BLaER1 (cell line): ENCODE measurements around the gene KLK12.

Experiments
- H3K27ac ChIP-seq: shearing (Covaris generic); formaldehyde crosslinking; 2 replicates; pipeline ENCODE4 v1.8.1; 2022
- H3K27me3 ChIP-seq: shearing (Covaris generic); formaldehyde crosslinking; 2 replicates; pipeline ENCODE4 v1.8.1; 2022
- H3K36me3 ChIP-seq: shearing (Covaris generic); formaldehyde crosslinking; 2 replicates; pipeline ENCODE4 v1.8.1; 2022
- H3K4me1 ChIP-seq: shearing (Covaris generic); formaldehyde crosslinking; 2 replicates; pipeline ENCODE4 v1.8.1; 2022
- H3K4me2 ChIP-seq: shearing (Covaris generic); formaldehyde crosslinking; 2 replicates; pipeline ENCODE4 v1.8.1; 2022
- H3K4me3 ChIP-seq: shearing (Covaris generic); formaldehyde crosslinking; 2 replicates; pipeline ENCODE4 v1.8.1; 2022
- H3K9ac ChIP-seq: shearing (Covaris generic); formaldehyde crosslinking; 2 replicates; pipeline ENCODE4 v1.8.1; 2022
- H3K9me3 ChIP-seq: shearing (Covaris generic); formaldehyde crosslinking; 2 replicates; pipeline ENCODE4 v1.8.1; 2022
- H4K20me1 ChIP-seq: shearing (Covaris generic); formaldehyde crosslinking; 2 replicates; pipeline ENCODE4 v1.8.1; 2022
- Cebpa-rat ChIP-seq: shearing (Covaris generic); IDR thresholded peaks from 2 replicates; pipeline ENCODE4 v1.8.1; 2022

KLK12 gene

GRCh38 chr19:51059715-51060114, 24.9 kb upstream of the KLK12 start:
- H3K4me2 ChIP-seq = no peak overlapping the region
- H3K4me1 ChIP-seq = no peaks in the 10 kb centered on the region
- H4K20me1 ChIP-seq = no peaks in the 10 kb centered on the region
- no peaks in the 10 kb centered on the region for H3K36me3 ChIP-seq
- no peak overlapping the region for H3K27ac ChIP-seq
- H3K4me3 ChIP-seq = no peak overlapping the region
- no peak overlapping the region for H3K9ac ChIP-seq
- no peak for TF ChIP-seq Cebpa-rat
- no peaks in the 10 kb centered on the region for H3K27me3 ChIP-seq
- no peaks in the 10 kb centered on the region for H3K9me3 ChIP-seq

- Histone ChIP-seq H3K9ac (no peak overlapping the region), H3K9me3 (no peaks in the 10 kb centered on the region), H3K4me3 (no peak overlapping the region), H3K4me1 (no peaks in the 10 kb centered on the region), H3K36me3 (no peaks in the 10 kb centered on the region), H4K20me1 (no peaks in the 10 kb centered on the region), H3K27me3 (no peaks in the 10 kb centered on the region), H3K27ac (no peak overlapping the region), H3K4me2 (no peak overlapping the region)
- TF ChIP-seq Cebpa-rat = no peak
Measured at GRCh38 chr19:51055866-51056265, 21.1 kb upstream of the KLK12 start.

GRCh38 chr19:51047031-51047335, 12.2 kb upstream of the KLK12 start:
- H3K4me3 ChIP-seq = no peak overlapping the region
- no peak overlapping the region for H3K9ac ChIP-seq
- TF ChIP-seq Cebpa-rat = no peak
- no peak overlapping the region for H3K4me2 ChIP-seq
- H4K20me1 ChIP-seq = no peaks in the 10 kb centered on the region
- no peaks in the 10 kb centered on the region for H3K4me1 ChIP-seq
- peaks cover 7% of the 10 kb centered on the region; the same call in 1 of the 2 replicates for H3K9me3 ChIP-seq
- no peak overlapping the region for H3K27ac ChIP-seq
- H3K36me3 ChIP-seq = no peaks in the 10 kb centered on the region
- H3K27me3 ChIP-seq = no peaks in the 10 kb centered on the region

- Histone ChIP-seq H3K9me3 (peaks cover under 1% of the 10 kb centered on the region; the same call in 1 of the 2 replicates), H3K4me2 (no peak overlapping the region), H3K9ac (no peak overlapping the region), H3K27me3 (no peaks in the 10 kb centered on the region), H3K27ac (no peak overlapping the region), H3K4me1 (no peaks in the 10 kb centered on the region), H3K36me3 (no peaks in the 10 kb centered on the region), H3K4me3 (no peak overlapping the region), H4K20me1 (no peaks in the 10 kb centered on the region)
- no peak for TF ChIP-seq Cebpa-rat
Measured at GRCh38 chr19:51044327-51044726, 9.5 kb upstream of the KLK12 start.

- Histone ChIP-seq H3K9ac (no peak overlapping the region), H3K4me2 (no peak overlapping the region)
- TF ChIP-seq Cebpa-rat = no peak
Measured at GRCh38 chr19:51043497-51043896, 8.7 kb upstream of the KLK12 start.

GRCh38 chr19:51040151-51040550, 5.3 kb upstream of the KLK12 start:
- Histone ChIP-seq H4K20me1 (no peaks in the 10 kb centered on the region), H3K9me3 (no peaks in the 10 kb centered on the region), H3K4me3 (no peak overlapping the region), H3K4me1 (no peaks in the 10 kb centered on the region), H3K27me3 (no peaks in the 10 kb centered on the region), H3K27ac (no peak overlapping the region), H3K4me2 (no peak overlapping the region), H3K36me3 (no peaks in the 10 kb centered on the region), H3K9ac (no peak overlapping the region)
- TF ChIP-seq Cebpa-rat = no peak

More at GRCh38 chr19:51043497-51043896, 8.7 kb upstream of the KLK12 start:
- no peaks in the 10 kb centered on the region for H3K36me3 ChIP-seq
- H4K20me1 ChIP-seq = no peaks in the 10 kb centered on the region
- H3K9me3 ChIP-seq = no peaks in the 10 kb centered on the region
- H3K27ac ChIP-seq = no peak overlapping the region
- H3K27me3 ChIP-seq = no peaks in the 10 kb centered on the region
- no peaks in the 10 kb centered on the region for H3K4me1 ChIP-seq
- no peak overlapping the region for H3K4me3 ChIP-seq

GRCh38 chr19:51036519-51036918, 1.7 kb upstream of the KLK12 start:
- Histone ChIP-seq H3K9me3 (no peaks in the 10 kb centered on the region), H3K4me3 (no peak overlapping the region), H3K27me3 (no peaks in the 10 kb centered on the region), H3K4me2 (no peak overlapping the region), H3K9ac (no peak overlapping the region), H3K36me3 (no peaks in the 10 kb centered on the region), H4K20me1 (no peaks in the 10 kb centered on the region), H3K4me1 (no peaks in the 10 kb centered on the region), H3K27ac (no peak overlapping the region)
- TF ChIP-seq Cebpa-rat = no peak

GRCh38 chr19:51031880-51032225, 2.9 kb downstream of the KLK12 start:
- no peaks in the 10 kb centered on the region for H3K27me3 ChIP-seq
- no peaks in the 10 kb centered on the region for H3K9me3 ChIP-seq
- no peak overlapping the region for H3K4me2 ChIP-seq
- no peak overlapping the region for H3K4me3 ChIP-seq
- TF ChIP-seq Cebpa-rat = no peak
- no peaks in the 10 kb centered on the region for H3K4me1 ChIP-seq
- H4K20me1 ChIP-seq = no peaks in the 10 kb centered on the region
- H3K27ac ChIP-seq = no peak overlapping the region
- H3K36me3 ChIP-seq = no peaks in the 10 kb centered on the region
- no peak overlapping the region for H3K9ac ChIP-seq

GRCh38 chr19:51031220-51031879, 3.5 kb downstream of the KLK12 start:
- TF ChIP-seq Cebpa-rat = no peak
- Histone ChIP-seq H3K36me3 (no peaks in the 10 kb centered on the region), H3K4me3 (no peak overlapping the region), H3K27me3 (no peaks in the 10 kb centered on the region), H3K9me3 (no peaks in the 10 kb centered on the region), H3K4me1 (no peaks in the 10 kb centered on the region), H4K20me1 (no peaks in the 10 kb centered on the region), H3K9ac (no peak overlapping the region), H3K27ac (no peak overlapping the region), H3K4me2 (no peak overlapping the region)

- no peak overlapping the region for H3K27ac ChIP-seq
- no peaks in the 10 kb centered on the region for H3K36me3 ChIP-seq
- no peaks in the 10 kb centered on the region for H3K27me3 ChIP-seq
- no peaks in the 10 kb centered on the region for H3K4me1 ChIP-seq
- no peak for TF ChIP-seq Cebpa-rat
- no peak overlapping the region for H3K9ac ChIP-seq
- no peak overlapping the region for H3K4me3 ChIP-seq
- no peak overlapping the region for H3K4me2 ChIP-seq
- no peaks in the 10 kb centered on the region for H3K9me3 ChIP-seq
- H4K20me1 ChIP-seq = no peaks in the 10 kb centered on the region
Measured at GRCh38 chr19:51030631-51031030, 4.2 kb downstream of the KLK12 start.

- no peaks in the 10 kb centered on the region for H3K9me3 ChIP-seq
- H4K20me1 ChIP-seq = no peaks in the 10 kb centered on the region
- no peaks in the 10 kb centered on the region for H3K27me3 ChIP-seq
- H3K4me3 ChIP-seq = no peak overlapping the region
- no peak overlapping the region for H3K4me2 ChIP-seq
- H3K4me1 ChIP-seq = no peaks in the 10 kb centered on the region
- TF ChIP-seq Cebpa-rat = no peak
- no peaks in the 10 kb centered on the region for H3K36me3 ChIP-seq
- no peak overlapping the region for H3K9ac ChIP-seq
- no peak overlapping the region for H3K27ac ChIP-seq
Measured at GRCh38 chr19:51029718-51030117, 5.1 kb downstream of the KLK12 start.
